ENCODE data around the gene PPP2R2D. TPM values are rescaled to one million over a fixed set of nuclear protein-coding genes. Genes with fewer than 3 reads are reported as not detected.
"Not testable (repeated sequence)": the region's sequence is repeated elsewhere in the genome, so short reads cannot be mapped to it uniquely, and the experiment has no call there.

Gene PPP2R2D
- total RNA-seq, 1 donor from 2014 or later: 53.4 TPM

GRCh38 chr10:131943021-131943814 lies 42.4 kb downstream of the PPP2R2D start:
- DNase-seq (ENCODE audit: low spot score in 2 of 2) (peak in 1 of 2 donors; percentile 39), FAIRE-seq (no peak)

GRCh38 chr10:131944412-131944811 lies 43.6 kb downstream of the PPP2R2D start:
- FAIRE-seq (no peak), DNase-seq (ENCODE audit: low spot score in 2 of 2) (no peak)

- DNase-seq (ENCODE audit: low spot score in 2 of 2) (no peak), FAIRE-seq (no peak)
Measured at GRCh38 chr10:131944976-131945695, 44.3 kb downstream of the PPP2R2D start.

- DNase-seq (ENCODE audit: low spot score in 2 of 2) (no peak), FAIRE-seq (no peak)
Measured at GRCh38 chr10:131946321-131946751, 45.5 kb downstream of the PPP2R2D start.

GRCh38 chr10:131946880-131947279 lies 46.1 kb downstream of the PPP2R2D start:
- DNase-seq (ENCODE audit: low spot score in 2 of 2): no peak
- FAIRE-seq: no peak

- FAIRE-seq (no peak), DNase-seq (ENCODE audit: low spot score in 2 of 2) (no peak)
Measured at GRCh38 chr10:131947631-131948347, 47.0 kb downstream of the PPP2R2D start.

GRCh38 chr10:131948501-131948900 lies 47.7 kb downstream of the PPP2R2D start:
- no peak for FAIRE-seq
- DNase-seq (ENCODE audit: low spot score in 2 of 2): no peak

GRCh38 chr10:131949041-131949862 lies 48.4 kb downstream of the PPP2R2D start:
- FAIRE-seq (no peak), DNase-seq (ENCODE audit: low spot score in 2 of 2) (no peak)

GRCh38 chr10:131949908-131950307 lies 49.1 kb downstream of the PPP2R2D start:
- FAIRE-seq; DNase-seq (ENCODE audit: low spot score in 2 of 2): not testable (repeated sequence)

- DNase-seq (ENCODE audit: low spot score in 2 of 2): no peak
- no peak for FAIRE-seq
Measured at GRCh38 chr10:131954356-131954965, 53.7 kb downstream of the PPP2R2D start.

- DNase-seq (ENCODE audit: low spot score in 2 of 2): no peak
- FAIRE-seq: no peak
Measured at GRCh38 chr10:131955591-131956340, 55.0 kb downstream of the PPP2R2D start.

GRCh38 chr10:131959841-131960240 lies 59.0 kb downstream of the PPP2R2D start:
- DNase-seq (ENCODE audit: low spot score in 2 of 2) (no peak), FAIRE-seq (no peak)

- FAIRE-seq: no peak
- DNase-seq (ENCODE audit: low spot score in 2 of 2): no peak
Measured at GRCh38 chr10:131960631-131961046, 59.8 kb downstream of the PPP2R2D start.

GRCh38 chr10:131961047-131961776 lies 60.4 kb downstream of the PPP2R2D start:
- FAIRE-seq (no peak), DNase-seq (ENCODE audit: low spot score in 2 of 2) (no peak)

GRCh38 chr10:131961777-131962662 lies 61.2 kb downstream of the PPP2R2D start:
- DNase-seq (ENCODE audit: low spot score in 2 of 2) (no peak), FAIRE-seq (no peak)

- FAIRE-seq: no peak
Measured at GRCh38 chr10:131963350-131963749, 62.5 kb downstream of the PPP2R2D start.

GRCh38 chr10:131963811-131964210 lies 63.0 kb downstream of the PPP2R2D start:
- no peak for DNase-seq (ENCODE audit: low spot score in 2 of 2)
- no peak for FAIRE-seq

More at GRCh38 chr10:131963350-131963749, 62.5 kb downstream of the PPP2R2D start:
- no peak for DNase-seq (ENCODE audit: low spot score in 2 of 2)

Measured in frontal cortex (tissue), 4 donors.